ENCODE data around the gene ETV3.

The ETV3 gene

DNA sequence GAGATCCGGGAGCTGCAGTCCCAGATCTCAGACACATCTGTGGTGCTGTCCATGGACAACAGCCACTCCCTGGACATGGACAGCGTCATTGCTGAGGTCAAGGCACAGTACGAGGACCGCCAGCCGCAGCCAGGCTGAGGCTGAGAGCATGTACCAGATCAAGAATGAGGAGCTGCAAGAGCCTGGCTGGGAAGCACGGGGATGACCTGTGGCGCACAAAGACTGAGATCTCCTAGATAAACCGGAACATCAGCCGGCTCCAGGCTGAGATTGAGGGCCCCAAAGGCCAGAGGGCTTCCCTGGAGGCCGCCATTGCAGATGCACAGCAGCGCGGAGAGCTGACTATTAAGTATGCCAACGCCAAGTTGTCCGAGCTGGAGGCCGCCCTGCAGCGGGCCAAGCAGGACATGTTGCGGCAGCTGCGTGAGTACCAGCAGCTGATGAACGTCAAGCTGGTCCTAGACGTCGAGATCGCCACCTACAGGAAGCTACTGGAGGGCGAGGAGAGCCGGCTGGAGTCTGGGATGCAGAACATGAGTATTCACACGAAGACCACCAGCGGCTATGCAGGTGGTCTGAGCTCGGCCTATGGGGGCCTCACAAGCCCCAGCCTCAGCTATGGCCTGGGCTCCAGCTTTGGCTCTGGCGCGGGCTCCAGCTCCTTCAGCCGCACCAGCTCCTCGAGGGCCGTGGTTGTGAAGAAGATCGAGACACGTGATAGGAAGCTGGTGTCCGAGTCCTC, 64.1 kb downstream of the ETV3 start:
- Histone ChIP-seq H3K4me1 (ENCODE audit: insufficient read depth, low read length) (no peaks in the 10 kb centered on the region), H3K4me2 (ENCODE audit: insufficient read depth, low read length) (no peak overlapping the region), H3K27ac (ENCODE audit: low read length) (no peak overlapping the region), H3K4me3 (ENCODE audit: low read depth in 1 of 2, low read length in 2 of 2) (no peak overlapping the region), H3K27me3 (ENCODE audit: insufficient read depth, low read length, poor library complexity) (peaks cover 21% of the 10 kb centered on the region), H4K20me1 (ENCODE audit: insufficient read depth, low read length) (no peaks in the 10 kb centered on the region), H3K9me3 (ENCODE audit: insufficient read depth, low read length, severe bottlenecking) (no peaks in the 10 kb centered on the region), H3K36me3 (ENCODE audit: insufficient read depth, low read length) (no peaks in the 10 kb centered on the region), H3K79me2 (ENCODE audit: insufficient read depth, low read length) (no peaks in the 10 kb centered on the region), H3K9ac (ENCODE audit: low read depth, low read length) (no peak overlapping the region), H2AFZ (ENCODE audit: low read depth, low read length) (no peak overlapping the region)
- no peak for TF ChIP-seq EZH2 (IDR thresholded peaks at IDR 0.05; ENCODE audit: borderline replicate concordance, low read depth, low read length, severe bottlenecking)
- TF ChIP-seq, protein P1, sequence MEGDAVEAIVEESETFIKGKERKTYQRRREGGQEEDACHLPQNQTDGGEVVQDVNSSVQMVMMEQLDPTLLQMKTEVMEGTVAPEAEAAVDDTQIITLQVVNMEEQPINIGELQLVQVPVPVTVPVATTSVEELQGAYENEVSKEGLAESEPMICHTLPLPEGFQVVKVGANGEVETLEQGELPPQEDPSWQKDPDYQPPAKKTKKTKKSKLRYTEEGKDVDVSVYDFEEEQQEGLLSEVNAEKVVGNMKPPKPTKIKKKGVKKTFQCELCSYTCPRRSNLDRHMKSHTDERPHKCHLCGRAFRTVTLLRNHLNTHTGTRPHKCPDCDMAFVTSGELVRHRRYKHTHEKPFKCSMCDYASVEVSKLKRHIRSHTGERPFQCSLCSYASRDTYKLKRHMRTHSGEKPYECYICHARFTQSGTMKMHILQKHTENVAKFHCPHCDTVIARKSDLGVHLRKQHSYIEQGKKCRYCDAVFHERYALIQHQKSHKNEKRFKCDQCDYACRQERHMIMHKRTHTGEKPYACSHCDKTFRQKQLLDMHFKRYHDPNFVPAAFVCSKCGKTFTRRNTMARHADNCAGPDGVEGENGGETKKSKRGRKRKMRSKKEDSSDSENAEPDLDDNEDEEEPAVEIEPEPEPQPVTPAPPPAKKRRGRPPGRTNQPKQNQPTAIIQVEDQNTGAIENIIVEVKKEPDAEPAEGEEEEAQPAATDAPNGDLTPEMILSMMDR (IDR thresholded peaks at IDR 0.05; ENCODE audit: borderline replicate concordance, extremely low read depth, low read length, poor library complexity, severe bottlenecking), result peak; percentile 55
- peak; percentile 32 for DNase-seq
- ATAC-seq (ENCODE audit: insufficient read depth, low read depth), result no peak

Data from DND-41 (cell line).